HG02938 (cell line): Measurements from ENCODE around the gene KRTAP5-2.
"Not testable (repeated sequence)": the region's sequence is repeated elsewhere in the genome, so short reads cannot be mapped to it uniquely, and the experiment has no call there.

Experiments used
- ATAC-seq: cut with Tn5 transposase; IDR thresholded peaks from one replicate; pipeline ENCODE4 v1.9.1; 2021; ENCODE audit warnings: mild to moderate bottlenecking, moderate library complexity; ENCODE audit not compliant: unreplicated experiment

The KRTAP5-2 gene

DNA sequence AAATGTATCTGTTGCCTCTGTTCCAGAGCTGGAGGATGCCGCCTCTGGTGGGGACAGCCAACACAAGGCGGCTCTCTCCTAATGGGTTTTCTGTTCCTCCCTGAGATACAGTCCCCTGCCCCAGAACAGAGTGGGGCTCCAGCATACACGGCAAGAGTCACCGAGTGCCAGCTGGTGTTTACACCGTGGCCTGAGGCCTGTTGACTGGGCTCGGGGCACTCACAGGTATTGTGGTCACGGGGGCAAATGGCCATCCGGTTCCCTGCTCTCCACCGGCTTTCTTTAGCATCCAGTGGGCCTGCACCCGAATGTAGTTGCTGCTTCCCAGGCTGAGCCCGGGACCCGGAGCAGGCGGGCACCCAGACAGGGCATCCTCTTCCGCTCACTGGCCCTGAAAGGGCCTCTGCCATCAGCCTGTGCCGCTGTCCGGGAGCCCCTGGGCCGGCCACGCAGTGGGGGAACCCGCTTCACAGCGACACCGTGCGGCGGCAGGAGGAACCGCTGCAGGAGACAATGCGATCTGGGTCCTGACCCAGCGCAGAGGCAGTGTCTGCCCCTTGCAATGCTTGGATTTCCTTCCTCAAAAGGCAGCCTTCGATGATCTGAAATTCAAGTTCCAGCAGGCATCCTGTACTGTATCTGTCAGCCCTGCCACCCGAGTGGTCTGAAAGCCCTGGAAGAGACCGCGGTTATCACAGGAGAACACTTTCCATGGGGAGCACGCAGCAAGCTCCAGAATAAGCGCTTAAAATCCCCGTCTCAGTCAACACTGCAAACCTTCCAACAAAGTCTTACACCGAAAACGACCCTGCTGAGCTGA is 30.6 kb upstream of the KRTAP5-2 start:
- no peak for ATAC-seq

DNA sequence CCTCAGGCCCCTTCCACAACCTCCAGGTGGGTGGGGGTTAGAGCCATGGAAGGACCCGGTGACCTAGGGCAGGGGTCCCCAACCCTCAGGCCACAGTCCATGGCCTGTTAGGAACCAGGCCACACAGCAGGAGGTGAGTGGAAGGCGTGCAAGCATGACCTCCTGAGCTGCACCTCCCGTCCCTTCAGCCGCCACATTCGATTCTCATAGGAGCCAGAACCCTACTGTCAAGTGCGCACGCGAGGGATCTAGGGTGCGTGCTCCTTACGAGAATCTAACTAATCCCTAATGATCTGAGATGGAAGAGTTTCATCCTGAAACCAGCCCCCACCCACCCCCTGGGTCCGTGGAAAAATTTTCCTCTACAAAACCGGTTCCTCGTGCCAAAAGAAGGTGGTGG is 27.4 kb upstream of the KRTAP5-2 start:
- no peak for ATAC-seq

GRCh38 chr11:1624621-1625020 is 26.5 kb upstream of the KRTAP5-2 start:
- no peak for ATAC-seq

GRCh38 chr11:1623716-1624115 is 25.6 kb upstream of the KRTAP5-2 start:
- no peak for ATAC-seq

GRCh38 chr11:1622086-1622485 is 24.0 kb upstream of the KRTAP5-2 start, which contains the start of gene KRTAP5-4:
Gene KRTAP5-4 (minus strand): TSS chr11:1622138. CDS start chr11:1622093, 45 bp downstream.
- ATAC-seq = no peak

GRCh38 chr11:1619449-1619848 is 21.4 kb upstream of the KRTAP5-2 start:
- no peak for ATAC-seq

DNA sequence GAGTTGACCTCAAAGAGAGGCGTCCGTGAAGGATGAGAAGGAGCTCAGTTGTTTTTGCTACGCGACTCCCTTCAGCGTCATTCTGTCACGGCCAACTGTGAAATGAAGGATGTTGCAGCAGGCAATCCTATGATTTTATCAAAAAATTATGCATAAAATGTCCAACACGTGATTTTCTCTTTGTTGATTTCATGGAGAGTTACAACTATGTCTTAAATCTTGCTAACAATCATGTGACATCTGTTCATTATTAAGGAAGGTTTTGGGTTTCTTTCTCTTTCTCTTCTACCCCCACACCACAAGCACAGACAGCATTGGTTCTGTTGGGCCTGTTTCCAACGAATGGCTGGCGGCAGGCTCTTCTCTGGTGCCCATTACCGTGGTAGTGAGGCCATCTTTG is 20.1 kb upstream of the KRTAP5-2 start:
- no peak for ATAC-seq

DNA sequence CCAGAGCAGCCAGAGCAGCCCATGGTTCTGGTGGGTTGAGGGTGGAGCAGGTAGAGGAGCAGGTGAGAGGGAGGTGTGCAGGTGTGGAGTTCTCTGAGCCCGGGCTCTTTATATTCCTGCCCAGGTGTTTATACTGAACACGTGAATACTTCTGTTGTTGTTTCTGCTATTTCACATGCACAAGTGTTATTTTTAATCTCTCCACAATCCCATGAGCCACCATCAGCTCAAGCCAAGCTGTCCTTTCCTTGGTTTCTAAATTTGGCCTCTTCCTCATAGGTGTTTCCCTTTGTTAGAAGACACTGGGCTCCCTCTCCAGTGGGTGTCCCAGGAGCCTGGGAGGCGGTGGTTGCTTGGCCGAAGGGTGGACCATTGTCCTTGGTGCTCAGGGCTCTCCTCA is 10.3 kb upstream of the KRTAP5-2 start, which contains the start of gene KRTAP5-3:
Gene KRTAP5-3 (minus strand): TSS at position 101 of the 400 bp plus-strand sequence. CDS start 78 bp downstream, at position 23.
- no peak for ATAC-seq

DNA sequence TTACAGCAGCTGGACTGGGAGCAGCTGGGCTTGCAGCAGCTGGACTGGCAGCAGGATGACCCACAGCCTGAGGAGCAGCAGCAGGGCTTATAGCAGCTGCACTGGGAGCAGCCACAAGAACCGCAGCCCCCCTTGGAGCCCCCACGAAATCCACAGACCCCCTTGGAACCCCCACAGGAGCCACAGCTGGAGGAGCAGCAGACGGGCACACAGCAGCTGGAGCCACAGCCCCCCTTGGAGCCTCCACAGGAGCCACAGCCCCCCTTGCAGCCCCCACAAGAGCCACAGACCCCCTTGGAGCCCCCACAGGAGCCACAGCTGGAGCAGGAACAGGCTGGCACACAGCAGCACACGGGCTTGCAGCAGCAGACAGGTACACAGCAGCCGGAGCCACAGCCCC is 9.8 kb upstream of the KRTAP5-2 start:
- not testable (repeated sequence) for ATAC-seq

DNA sequence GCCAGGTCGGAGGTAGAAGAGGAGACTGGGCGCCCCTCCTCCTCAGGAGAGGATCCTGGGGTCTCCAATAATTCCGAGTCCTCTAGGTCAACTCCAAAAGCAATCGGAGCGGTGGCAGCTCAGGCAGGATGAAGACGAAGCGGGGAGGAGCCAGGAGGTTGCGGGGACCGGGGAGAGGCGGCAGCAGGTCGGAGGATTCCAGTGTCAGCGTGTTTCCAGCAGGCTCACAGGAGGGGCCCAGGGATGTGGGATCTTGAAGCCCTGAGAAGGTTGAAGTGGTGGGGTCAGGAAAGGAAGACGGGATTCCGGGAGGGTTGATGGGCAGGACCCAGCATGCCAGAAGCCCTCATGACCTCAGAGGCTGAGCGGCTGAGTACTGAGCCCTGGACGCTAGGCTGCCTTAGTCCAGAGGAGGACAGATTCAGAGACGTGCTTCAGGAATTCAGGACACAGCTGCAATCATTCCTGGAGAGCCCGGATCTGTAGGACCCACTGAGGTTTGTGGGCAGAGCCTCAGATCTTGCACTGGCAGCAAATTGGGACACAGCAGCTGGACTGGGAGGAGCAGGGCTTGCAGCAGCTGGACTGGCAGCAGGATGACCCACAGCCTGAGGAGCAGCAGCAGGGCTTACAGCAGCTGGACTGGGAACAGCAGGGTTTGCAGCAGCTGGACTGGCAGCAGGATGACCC is 9.2 kb upstream of the KRTAP5-2 start:
- ATAC-seq = not testable (repeated sequence)

GRCh38 chr11:1605923-1606322 is 7.8 kb upstream of the KRTAP5-2 start:
- ATAC-seq = not testable (repeated sequence)

GRCh38 chr11:1604711-1605110 is 6.6 kb upstream of the KRTAP5-2 start:
- no peak for ATAC-seq

DNA sequence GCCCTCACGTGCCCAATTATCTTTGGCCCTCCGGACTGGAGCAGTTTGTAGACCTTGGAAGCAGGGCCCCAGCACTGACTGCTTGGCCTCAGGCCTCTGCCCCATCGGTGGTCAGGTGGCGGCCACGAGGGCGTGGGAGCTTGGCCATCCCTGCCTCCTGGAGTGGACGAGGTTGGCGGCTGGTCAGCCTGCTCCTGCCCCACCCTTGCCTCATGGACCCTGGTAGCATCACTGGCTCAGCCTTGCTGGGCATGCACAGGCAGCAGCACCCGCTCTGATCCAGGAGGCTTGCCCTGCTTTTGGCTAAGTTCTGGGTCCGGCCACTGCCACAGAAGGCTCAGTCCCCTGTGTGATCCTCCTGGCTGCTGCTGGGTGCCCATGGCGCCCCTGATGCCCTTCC is 6.1 kb upstream of the KRTAP5-2 start:
- ATAC-seq = no peak

- ATAC-seq = no peak
Measured at GRCh38 chr11:1603629-1604028, 5.5 kb upstream of the KRTAP5-2 start.

- not testable (repeated sequence) for ATAC-seq
Measured at GRCh38 chr11:1601663-1602062, 3.6 kb upstream of the KRTAP5-2 start.

- no peak for ATAC-seq
Measured at GRCh38 chr11:1600626-1601025, 2.5 kb upstream of the KRTAP5-2 start.

DNA sequence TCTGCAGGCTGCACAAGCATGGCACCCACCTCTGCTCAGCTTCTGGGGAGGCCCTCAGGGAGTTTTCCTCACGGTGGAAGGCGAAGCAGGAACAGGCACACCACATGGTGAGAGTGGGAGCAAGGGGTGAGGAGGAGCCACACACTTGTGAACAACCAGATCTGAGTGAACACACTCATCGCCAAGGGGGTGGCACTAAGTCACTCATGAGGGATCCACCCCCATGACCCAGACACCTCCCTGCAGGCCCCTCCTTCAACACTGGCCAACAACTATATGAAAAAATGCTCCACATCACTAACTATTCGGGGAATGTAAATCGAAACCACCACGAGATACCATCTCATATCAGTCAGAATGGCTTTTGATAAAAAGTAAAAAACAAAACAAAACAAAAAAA is 722 bp upstream of the KRTAP5-2 start:
- no peak for ATAC-seq

- ATAC-seq = not testable (repeated sequence)
Measured at GRCh38 chr11:1598406-1598805, 312 bp upstream of the KRTAP5-2 start.

DNA sequence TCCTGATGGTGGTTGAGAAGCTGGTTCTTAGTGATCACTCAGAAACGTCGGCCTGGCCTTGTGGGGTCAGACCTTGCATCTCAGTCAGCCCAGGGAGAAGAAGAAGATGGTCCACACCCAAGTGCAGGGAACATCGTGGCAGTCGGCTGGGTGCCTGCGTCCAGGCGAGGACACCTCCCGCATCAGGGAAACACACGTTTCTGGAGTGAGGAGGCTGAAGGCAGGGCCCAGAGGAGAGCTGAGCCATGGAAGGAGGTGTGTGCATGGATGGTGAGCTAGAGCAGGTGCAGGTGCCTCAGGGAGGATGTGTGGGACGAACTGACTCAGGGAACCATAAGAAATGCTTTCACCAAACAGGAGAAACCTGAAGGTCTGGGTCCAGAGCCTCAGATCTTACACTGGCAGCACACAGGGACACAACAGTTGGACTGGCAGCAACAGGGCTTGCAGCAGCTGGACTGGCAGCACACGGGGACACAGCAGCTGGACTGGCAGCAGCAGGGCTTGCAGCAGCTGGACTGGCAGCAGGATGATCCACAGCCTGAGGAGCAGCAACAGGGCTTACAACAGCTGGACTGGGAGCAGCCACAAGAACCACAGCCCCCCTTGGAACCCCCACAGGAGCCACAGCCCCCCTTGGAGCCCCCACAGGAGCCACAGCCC is 632 bp downstream of the KRTAP5-2 start:
- no peak for ATAC-seq

- not testable (repeated sequence) for ATAC-seq
Measured at GRCh38 chr11:1596576-1597121, 1.4 kb downstream of the KRTAP5-2 start.

DNA sequence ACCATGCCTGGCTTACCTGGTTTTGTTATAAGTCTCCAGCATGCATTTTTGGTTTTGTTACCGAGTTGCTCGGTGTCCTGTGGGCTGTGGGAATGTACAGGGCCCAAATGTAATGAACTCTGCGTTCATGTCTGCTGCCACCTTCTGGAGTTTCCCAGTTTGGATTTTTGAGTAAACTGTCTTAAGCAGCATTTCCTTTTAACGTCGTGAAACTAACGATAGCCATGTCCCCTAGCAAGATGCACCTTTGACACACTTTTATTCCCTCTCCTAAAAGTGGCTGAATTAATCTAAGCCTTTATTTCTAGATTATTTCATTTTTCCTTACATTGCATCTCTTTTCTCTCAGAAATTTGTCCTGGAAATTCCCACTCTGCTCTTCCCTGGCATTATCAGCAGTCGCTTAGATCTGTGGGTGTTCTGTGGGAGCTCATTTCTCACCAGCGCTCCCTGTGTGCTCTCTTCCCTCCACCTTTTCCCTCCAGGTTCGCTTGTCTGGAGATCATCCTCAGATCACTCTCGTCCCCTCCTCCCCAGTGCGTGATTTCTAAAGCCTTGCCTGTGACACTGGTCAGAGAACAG is 2.0 kb downstream of the KRTAP5-2 start:
- ATAC-seq = not testable (repeated sequence)
